GM19372 (cell line): Measurements from ENCODE around the gene DCXR.
"Not testable (repeated sequence)": the region's sequence is repeated elsewhere in the genome, so short reads cannot be mapped to it uniquely, and the experiment has no call there.

Experiments used
- ATAC-seq: cut with Tn5 transposase; IDR thresholded peaks from one replicate; pipeline ENCODE4 v1.9.1; 2021; ENCODE audit warnings: mild to moderate bottlenecking, low read depth, moderate library complexity; ENCODE audit not compliant: unreplicated experiment

DCXR gene

GRCh38 chr17:82045936-82046484 is 8.5 kb upstream of the DCXR start:
- ATAC-seq, result no peak

DNA sequence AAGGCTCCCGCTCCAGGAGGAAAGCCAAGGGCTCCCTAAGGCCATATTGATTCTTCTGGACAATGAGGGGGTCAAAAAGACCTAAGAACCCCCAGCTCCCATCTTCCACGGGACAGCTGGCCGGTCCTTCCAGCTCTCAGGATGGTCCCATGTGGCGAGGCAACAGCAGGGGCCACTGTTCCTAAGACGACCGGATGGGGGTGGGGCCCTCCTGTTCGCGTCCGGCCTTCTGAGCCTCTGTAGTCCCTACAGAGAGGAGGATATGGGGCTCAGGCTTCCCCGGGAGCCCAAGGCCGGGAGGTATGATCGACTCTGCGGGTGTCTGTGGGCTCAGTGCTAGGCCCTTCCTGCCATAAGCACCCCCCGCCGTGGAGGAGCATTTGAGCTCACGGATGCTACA is 6.0 kb upstream of the DCXR start:
- ATAC-seq, result no peak

GRCh38 chr17:82042649-82043048 is 5.2 kb upstream of the DCXR start:
- ATAC-seq, result no peak

DNA sequence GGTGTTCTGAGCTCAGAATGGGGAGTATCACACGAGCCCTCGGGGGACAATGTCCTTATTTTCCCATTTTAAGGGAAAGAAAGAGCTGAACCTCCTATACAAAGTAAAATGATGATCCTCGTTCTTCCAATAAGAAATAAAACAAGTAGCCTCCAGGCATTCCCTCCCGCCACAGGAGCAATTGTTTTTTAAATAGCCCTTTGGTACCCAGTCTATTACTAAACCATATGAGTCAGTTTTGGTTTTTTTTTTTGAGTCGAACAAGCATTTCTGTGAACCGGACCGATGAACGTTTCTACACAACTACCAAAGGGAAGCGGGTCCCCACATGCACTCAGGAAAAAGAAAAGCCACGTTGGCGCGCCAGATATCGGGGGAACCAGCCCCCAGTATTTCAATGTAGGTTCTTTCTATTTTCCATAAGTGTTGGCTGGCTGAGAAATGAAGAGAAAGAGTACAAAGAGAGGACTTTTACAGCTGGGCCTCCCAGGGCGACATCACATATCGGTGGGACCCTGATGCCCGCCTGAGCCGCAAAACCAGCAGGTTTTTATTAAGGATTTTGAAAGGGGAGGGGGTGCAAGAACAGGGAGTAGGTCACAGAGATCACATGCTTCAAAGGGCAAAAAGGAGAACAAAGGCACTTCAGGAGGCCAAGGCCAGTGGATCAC is 3.8 kb upstream of the DCXR start:
- no peak for ATAC-seq

DNA sequence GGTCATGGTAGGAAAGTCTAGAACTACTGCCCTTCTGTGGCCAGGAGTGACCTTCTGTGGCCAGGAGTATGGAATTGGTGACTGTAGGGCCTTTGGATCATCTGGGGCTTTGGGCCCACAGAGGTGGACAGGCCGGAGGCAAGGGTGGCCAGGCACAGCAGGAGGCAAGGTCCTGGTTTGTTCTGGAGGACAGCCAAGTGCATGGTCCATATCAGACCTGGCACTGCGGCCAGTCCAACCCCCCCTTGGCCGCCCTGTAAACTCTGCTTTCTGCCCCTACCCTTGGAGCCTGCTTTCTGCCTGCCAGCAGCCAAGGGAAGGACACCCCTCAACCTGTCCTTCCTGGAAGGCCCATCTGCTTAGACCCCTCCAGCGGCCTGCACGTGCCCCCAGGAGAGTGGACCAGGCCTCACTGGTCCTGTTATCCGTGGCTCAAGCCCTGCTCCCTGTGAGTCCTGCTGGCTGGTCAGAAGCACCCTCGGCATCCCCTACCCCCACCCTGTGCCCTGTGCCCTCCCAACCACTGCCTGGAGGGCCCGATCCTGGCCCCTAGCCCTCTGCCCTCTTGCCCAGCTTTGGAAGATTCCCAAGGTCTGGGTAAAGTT is 2.3 kb upstream of the DCXR start:
- ATAC-seq, result no peak

- ATAC-seq, result not testable (repeated sequence)
Observed at GRCh38 chr17:82038796-82039409, 1.4 kb upstream of the DCXR start.

DNA sequence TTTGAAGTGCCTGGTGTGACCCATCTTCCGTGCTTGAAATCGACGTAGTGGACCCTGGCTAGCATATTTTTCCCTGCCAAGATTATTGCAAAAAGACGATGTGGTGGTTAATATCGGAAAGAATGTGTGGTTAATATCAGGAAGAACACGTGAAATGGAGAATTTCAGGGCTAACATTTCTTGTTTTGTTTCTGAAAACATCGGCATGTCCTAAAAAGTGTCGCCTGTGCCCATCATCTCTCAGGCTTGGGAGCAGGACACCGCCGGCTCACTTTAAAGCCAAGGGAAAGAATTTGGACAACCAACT is 345 bp upstream of the DCXR start:
- ATAC-seq, result no peak

GRCh38 chr17:82036634-82037091 is 834 bp downstream of the DCXR start:
- ATAC-seq, result no peak

GRCh38 chr17:82035956-82036633 is 1.4 kb downstream of the DCXR start:
- no peak for ATAC-seq

- ATAC-seq, result no peak
Observed at GRCh38 chr17:82035488-82035887, 2.0 kb downstream of the DCXR start.

DNA sequence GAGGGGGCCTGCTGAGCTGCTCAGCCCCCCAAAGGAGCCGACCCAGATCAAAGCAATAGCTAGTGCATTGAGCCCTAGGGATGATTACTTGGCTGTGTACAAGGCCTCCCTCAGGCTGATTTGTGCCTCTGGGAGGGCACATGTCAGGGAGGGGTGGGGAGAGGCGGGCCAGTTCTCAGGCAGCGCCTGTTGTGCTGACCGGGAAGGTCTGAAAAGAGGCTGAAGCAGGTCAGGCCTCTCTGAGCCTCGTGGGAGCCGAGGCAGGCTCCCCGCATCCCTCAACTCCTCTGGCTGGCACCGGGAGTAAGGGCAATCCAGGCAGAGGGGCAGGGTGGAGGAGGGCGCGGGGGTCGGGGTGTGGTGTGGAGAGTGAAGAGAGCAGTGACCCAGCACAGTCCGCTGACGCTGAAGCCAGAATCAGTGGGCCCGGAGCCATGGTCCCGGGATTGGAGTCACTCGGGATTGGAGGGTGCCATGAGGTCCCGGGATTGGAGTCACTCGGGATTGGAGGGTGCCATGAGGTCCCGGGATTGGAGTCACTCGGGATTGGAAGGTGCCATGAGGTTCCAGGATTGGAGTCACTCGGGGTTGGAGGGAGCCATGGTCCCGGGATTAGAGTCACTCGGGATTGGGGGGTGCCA is 3.0 kb downstream of the DCXR start:
- ATAC-seq, result no peak

DNA sequence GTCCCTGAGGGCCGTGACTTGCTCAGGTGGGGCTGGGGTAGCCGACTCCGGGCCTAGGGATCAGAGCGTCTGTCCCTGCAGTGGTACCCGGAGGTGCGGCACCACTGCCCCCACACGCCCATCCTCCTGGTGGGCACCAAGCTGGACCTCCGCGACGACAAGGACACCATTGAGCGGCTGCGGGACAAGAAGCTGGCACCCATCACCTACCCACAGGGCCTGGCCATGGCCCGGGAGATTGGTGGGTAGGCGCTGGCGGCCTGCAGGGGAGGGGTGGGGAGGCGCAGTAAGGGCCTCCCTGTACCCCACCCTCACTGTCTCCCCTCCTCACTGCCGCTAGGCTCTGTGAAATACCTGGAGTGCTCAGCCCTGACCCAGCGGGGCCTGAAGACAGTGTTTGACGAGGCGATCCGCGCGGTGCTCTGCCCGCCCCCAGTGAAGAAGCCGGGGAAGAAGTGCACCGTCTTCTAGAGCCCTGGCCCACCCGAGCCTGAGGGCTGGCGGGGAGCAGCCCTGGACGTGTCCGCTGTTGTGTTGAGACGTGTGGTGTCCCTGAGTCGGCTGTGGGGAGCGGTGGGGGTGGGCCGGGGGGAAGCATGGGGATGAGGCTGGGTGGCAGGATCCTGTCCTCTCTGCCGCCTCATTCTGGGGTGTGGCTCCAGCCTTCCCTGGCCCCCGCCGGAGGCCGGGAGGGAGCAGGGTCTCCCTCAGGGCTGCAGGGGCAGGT is 4.0 kb downstream of the DCXR start:
- ATAC-seq, result no peak

- no peak for ATAC-seq
Observed at GRCh38 chr17:82031885-82032627, 5.4 kb downstream of the DCXR start.

GRCh38 chr17:82031303-82031884 is 6.1 kb downstream of the DCXR start, which contains the start of gene RAC3:
Gene RAC3 (plus strand): TSS chr17:82031678. CDS start chr17:82031762, 84 bp downstream.
- ATAC-seq, result no peak

DNA sequence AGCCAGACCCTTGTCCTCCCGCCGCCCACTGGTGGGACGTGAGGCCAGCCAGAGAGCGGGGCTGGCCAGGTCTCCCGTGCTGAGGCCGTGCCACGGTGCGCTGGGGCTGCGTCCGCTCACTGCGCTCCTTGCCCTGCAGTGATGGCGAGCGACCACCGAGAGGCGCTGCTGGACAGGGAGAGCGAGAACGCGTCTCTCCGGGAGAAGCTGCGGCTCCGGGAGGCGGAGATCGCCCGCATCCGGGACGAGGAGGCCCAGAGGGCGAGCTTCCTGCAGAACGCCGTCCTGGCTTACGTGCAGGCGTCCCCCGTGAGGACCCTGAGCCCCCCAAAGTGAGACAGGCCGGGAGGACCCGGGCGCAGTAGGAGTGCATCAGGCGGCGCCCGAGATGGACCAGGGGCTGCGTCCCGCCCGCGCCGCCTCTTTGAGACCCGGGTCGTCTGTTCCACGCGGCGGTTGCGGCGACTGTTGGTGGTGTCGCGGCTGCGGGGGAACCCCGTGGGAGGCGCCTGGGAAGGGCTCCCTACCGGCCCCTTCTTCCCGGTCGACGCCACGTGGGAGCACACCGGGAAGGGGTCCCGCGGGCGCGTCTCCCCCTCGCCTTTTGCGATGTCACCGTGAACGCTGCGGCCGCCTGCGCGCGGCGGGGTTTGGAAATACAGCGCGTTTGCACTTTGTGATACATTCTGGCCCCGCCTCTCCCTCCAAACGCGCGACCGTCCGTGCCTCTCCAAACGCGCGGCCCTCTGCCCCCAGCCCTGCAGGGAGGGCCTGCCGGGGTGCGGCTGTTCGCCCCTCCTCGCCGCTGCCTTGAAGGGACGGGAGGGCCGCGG is 6.8 kb downstream of the DCXR start:
- ATAC-seq, result no peak

- ATAC-seq, result no peak
Observed at GRCh38 chr17:82029990-82030469, 7.5 kb downstream of the DCXR start.

- no peak for ATAC-seq
Observed at GRCh38 chr17:82029391-82029790, 8.1 kb downstream of the DCXR start.

GRCh38 chr17:82028966-82029365 is 8.5 kb downstream of the DCXR start:
- ATAC-seq, result no peak
